Left ventricle myocardium superior (tissue), 1 donor: ENCODE data around the gene PMS1. TPM values are rescaled to one million over a fixed set of nuclear protein-coding genes. Genes with fewer than 3 reads are reported as not detected.
"Not testable (repeated sequence)": the region's sequence is repeated elsewhere in the genome, so short reads cannot be mapped to it uniquely, and the experiment has no call there.

Experiments used
- ATAC-seq: fragments of 200-7000 bp; cut with Tn5 transposase; one replicate; pipeline ENCODE4 v1.9.1; 2020; ENCODE audit warnings: mild to moderate bottlenecking, moderate library complexity
- DNase-seq: peaks from one replicate; pipeline ENCODE4 v3.0.0-alpha.2; 2020
- intact Hi-C: fragments of 100-400 bp; cut with micrococcal nuclease; formaldehyde crosslinking; loops from one replicate; pipeline ENCODE4 v1.11.0; 2022
- total RNA-seq: library from RNA; stranded (reverse); fragmentation: NEBNext Ultra II Directional; extraction: Animal tissue kit (Norgen Biotek cat#: 25700); gene quantifications from one replicate; pipeline ENCODE4 v1.2.1, GENCODE V29; 2021
- donor health status: DM: no; HTN: yes; CAD: no; lungs with severe emphysema.

Gene PMS1
- total RNA-seq, 1 donor from 2014 or later, result 12.3 TPM

DNA sequence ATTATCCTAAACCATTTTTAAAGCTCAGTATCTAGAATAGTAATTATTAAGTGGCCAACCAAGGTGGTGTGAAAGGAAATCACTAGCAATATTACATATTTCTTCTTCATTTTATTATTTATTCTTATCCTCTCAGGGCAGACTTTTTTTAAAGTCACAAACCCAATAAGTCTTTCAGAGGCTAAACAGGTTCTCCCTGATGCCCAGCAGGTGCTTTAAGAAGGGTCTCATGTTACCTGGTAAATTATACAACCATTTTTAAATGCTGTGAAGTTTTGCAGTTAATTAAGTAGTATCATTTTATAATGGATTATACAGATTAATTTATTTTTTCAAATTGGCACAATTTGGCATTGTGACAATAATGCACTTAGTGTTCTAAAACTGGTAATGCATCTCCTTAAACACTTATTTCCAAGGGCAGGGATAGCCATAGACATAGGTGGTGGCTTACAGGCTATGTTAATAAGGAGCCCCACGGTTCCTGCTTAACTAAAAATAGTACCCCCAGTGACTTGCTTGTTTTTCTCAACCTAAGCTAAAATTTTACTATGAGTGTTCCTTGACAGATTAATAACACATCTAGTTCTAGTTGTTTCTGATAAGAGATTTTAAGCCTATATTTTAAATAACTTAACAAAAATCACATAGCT, 67.0 kb downstream of the PMS1 start:
- intact Hi-C loops, result no loop called here
- no peak for ATAC-seq
- DNase-seq, result no peak

GRCh38 chr2:189854187-189854586, 69.9 kb downstream of the PMS1 start:
- ATAC-seq, result no peak
- intact Hi-C loops, result no loop called here

DNA sequence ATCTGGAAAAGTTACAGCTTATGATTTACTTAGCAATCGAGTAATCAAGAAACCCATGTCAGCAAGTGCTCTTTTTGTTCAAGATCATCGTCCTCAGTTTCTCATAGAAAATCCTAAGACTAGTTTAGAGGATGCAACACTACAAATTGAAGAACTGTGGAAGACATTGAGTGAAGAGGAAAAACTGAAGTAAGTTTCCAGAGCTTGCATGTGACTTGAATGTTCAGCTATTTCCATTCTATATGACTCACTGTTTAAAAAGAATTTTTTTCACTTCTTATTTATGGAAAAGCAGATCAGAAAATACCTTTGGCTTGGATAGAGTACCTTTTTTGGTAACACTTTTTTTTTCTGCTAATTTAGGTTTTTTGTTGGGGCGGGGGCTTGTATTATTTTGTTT, 70.7 kb downstream of the PMS1 start:
- intact Hi-C loops, result no loop called here
- ATAC-seq (no peak), DNase-seq (no peak)

More at GRCh38 chr2:189854187-189854586, 69.9 kb downstream of the PMS1 start:
- DNase-seq, result no peak

- intact Hi-C loops, result no loop called here
- no peak for DNase-seq
- ATAC-seq, result no peak
Observed at GRCh38 chr2:189858291-189858690, 74.0 kb downstream of the PMS1 start.

DNA sequence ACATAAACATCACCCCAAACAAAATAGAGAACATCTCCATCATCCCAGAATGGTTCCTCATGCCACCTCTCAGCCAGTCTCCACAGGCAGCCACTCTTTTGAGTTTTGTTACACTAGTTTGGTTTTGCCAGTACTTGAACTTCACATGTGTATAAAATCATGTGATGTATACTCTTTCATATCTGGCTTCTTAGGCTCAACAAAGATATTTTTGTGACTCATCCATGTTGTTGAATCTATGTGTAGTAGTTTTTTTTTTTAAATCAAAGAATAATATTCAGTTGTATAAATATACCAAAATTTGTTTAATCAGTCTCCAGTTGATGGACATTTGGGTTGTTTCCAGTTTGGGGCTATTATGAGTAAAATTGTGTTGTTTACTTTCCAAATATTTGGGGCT, 75.9 kb downstream of the PMS1 start:
- ATAC-seq, result no peak
- intact Hi-C loops, result no loop called here
- DNase-seq, result no peak

DNA sequence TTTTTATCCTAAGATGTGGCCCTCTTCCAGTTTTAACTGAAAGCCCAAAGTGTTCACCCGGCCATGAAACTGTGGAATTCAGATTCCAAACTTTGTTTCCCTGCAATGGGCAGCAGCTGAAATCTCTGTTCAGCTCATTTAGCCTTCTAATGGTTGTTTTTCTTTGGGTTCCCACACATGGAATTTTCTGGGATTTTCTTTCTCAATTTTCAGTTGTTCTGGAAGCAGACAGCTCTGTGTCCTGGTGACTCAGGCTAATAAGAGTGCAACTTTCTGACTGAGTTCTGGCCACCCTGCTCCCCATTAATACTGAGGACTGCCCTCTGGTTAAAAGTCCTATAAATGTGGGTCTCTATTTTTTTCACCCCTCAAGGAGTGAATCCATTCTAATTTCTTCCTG, 78.5 kb downstream of the PMS1 start:
- ATAC-seq, result no peak
- intact Hi-C loops, result no loop called here
- no peak for DNase-seq

GRCh38 chr2:189865826-189866225, 81.6 kb downstream of the PMS1 start:
- DNase-seq (no peak), ATAC-seq (no peak)
- intact Hi-C loops, result no loop called here

- intact Hi-C loops, result no loop called here
- DNase-seq (no peak), ATAC-seq (no peak)
Observed at GRCh38 chr2:189866296-189866695, 82.0 kb downstream of the PMS1 start.

DNA sequence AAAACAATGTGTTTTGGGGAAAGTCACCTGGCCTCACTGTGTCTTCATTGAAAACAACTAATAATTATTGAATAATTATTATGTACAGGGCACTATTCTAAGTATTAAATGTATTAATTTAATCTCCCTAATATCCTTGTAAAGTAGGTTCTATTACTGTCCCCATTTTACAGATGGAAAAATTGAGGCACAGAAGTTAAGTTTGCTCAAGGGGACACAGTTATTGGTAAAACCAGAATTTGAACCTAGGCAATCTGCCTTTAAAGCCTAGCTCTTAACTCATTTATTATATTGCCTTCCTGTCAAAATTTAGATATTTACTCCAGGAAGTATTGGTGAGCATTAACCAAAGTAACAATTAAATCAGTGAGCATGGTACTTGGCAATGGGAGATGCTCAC, 84.6 kb downstream of the PMS1 start:
- ATAC-seq (no peak), DNase-seq (no peak)
- intact Hi-C loops, result no loop called here

GRCh38 chr2:189870381-189871085, 86.3 kb downstream of the PMS1 start:
- ATAC-seq (no peak), DNase-seq (no peak)
- intact Hi-C loops, result no loop called here

DNA sequence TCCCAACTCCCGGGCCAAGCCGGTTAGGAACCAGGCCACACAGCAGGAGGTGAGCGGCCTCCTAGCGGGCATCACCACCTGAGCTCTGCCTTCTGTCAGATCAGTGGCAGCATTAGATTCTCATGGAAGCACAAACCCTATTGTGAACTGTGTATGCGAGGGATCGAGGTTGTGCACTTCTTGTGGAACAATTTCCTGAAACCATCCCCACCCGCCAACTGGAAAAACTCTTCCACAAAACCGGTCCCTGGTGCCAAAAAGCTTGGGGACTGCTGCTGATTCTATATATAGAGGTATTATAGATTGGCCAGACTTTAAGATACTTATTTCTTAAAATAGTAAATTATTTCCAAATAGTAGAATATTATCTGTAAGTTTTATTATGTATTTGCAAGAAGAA, 89.4 kb downstream of the PMS1 start:
- intact Hi-C loops, result no loop called here
- DNase-seq (no peak), ATAC-seq (no peak)

DNA sequence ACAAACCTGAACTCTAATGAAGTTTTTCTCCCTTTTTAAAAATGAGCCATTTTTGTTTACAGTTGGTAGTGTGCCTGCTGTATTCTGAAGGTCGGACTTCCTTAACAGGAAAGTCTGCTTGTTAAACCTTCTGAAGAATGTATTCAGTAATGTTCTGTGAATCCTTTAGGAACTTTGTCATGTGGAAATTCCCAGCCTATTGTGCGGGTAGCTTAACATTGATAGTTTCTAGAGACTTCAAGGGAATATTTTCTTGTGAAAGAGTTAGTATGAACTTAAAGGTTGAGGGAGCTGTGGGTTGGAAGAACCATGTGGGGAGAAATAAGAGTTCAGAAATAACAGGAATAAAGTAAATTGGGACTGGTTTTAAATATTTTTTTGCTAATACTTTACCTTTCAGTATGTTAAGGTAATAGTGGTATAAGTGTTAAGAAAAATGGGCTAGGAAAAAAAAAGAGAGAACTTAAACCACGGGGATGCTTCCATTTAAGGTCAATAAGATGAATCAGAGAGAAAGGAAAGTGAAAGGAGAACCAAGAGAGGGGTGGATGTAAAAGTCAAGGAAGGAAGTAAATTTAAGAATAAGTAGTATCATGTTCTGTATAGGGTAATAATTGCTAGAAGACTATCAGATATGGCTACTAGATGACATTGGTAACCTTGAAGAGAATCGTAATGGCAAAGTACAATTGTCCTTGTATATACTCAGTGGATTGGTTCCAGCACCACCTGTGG, 90.5 kb downstream of the PMS1 start:
- ATAC-seq (no peak), DNase-seq (no peak)
- intact Hi-C loops, result no loop called here

DNA sequence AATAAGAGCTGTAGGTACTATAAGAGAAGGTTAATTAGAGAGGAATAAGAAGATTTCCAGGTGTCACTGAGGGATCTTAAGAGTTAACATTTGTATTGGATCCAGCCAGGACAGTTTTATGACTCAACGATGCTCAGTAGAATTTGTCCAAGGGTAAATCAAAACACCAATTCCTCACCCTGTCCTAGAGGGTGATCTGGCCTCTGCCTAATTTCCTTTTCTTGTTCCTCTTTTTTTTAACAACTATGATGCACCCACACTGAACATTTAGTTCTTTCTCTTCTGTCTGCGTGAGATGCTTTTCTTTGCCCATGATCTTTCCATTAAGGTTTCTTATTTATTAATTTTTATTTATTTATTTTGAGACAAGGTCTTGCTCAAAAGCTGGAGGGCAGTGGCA, 92.0 kb downstream of the PMS1 start:
- intact Hi-C loops, result no loop called here
- ATAC-seq (no peak), DNase-seq (no peak)

GRCh38 chr2:189879716-189880081, 95.4 kb downstream of the PMS1 start:
- intact Hi-C loops, result no loop called here
- DNase-seq, result no peak
- ATAC-seq, result no peak

- DNase-seq (no peak), ATAC-seq (no peak)
- intact Hi-C loops, result no loop called here
Observed at GRCh38 chr2:189880429-189880828, 96.2 kb downstream of the PMS1 start.

- no peak for DNase-seq
- ATAC-seq, result no peak
- intact Hi-C loops, result no loop called here
Observed at GRCh38 chr2:189880832-189881492, 96.7 kb downstream of the PMS1 start.

- intact Hi-C loops, result no loop called here
- ATAC-seq, result no peak
- no peak for DNase-seq
Observed at GRCh38 chr2:189885368-189885767, 101.1 kb downstream of the PMS1 start.

- intact Hi-C loops, DNase-seq, ATAC-seq: not testable (repeated sequence)
Observed at GRCh38 chr2:189892546-189893294, 108.5 kb downstream of the PMS1 start.

DNA sequence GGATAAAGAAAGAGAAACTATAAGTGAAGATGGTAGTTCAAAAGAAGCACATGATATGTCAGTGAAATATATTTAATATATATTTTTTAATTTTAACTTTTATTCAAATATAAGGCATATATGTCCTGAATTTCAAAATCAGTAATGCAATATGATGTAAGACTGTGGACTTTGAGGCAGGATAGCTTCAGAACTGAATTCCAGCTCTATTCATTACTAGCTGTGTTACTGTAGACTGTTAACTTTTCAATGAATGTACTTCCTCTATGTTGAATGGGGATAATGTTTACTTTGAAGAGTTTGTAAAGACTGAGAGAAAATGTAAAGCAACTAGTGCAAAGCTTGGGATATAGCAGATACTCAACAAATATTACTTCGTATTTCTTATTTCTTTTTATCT, 112.6 kb downstream of the PMS1 start:
- DNase-seq (no peak), ATAC-seq (no peak)
- intact Hi-C loops, result no loop called here
